Keratinocyte (primary cell): ENCODE data around the gene STK33. TPM values are rescaled to one million over a fixed set of nuclear protein-coding genes. Genes with fewer than 3 reads are reported as not detected.
A peak's percentile ranks its signal among the peaks of the same experiment; 100 is the strongest.

Experiments used
- DNase-seq: peaks from one replicate; pipeline ENCODE4 v3.0.0-alpha.2; 2011; ENCODE audit warnings: low read depth, missing footprints, low spot score
- FAIRE-seq: peaks from 2 replicates; lab custom pipeline; 2011; peaks lifted over from hg19 to GRCh38; lab: Jason Lieb, UNC
- H2AFZ ChIP-seq: 2 replicates; pipeline ENCODE4 v1.6.0; 2012; ENCODE audit warnings: low read length, control low read depth, inconsistent platforms; ENCODE audit not compliant: control insufficient read depth
- H3K27ac ChIP-seq: 2 replicates; pipeline ENCODE4 v1.5.1; 2011; ENCODE audit warnings: low read length; ENCODE audit not compliant: control insufficient read depth, insufficient read depth
- H3K27me3 ChIP-seq: 3 replicates; pipeline ENCODE4 v1.6.0; 2011; ENCODE audit warnings: low read length; ENCODE audit not compliant: control insufficient read depth, insufficient read depth; ENCODE audit errors: extremely low read depth
- H3K36me3 ChIP-seq, 2 experiments: 2 replicates in 1 of 2; 3 replicates in 1 of 2; pipeline ENCODE4 v1.5.1; 2011; ENCODE audit warnings: low read length in 2 of 2, mild to moderate bottlenecking in 1 of 2; ENCODE audit not compliant: control insufficient read depth in 2 of 2, insufficient read depth in 2 of 2; ENCODE audit errors: extremely low read depth in 1 of 2
- H3K4me1 ChIP-seq: 3 replicates; pipeline ENCODE4 v1.5.1; 2011; ENCODE audit warnings: low read length; ENCODE audit not compliant: control insufficient read depth, insufficient read depth; ENCODE audit errors: extremely low read depth
- H3K4me2 ChIP-seq: 3 replicates; pipeline ENCODE4 v1.6.0; 2011; ENCODE audit warnings: low read depth, low read length; ENCODE audit not compliant: control insufficient read depth, insufficient read depth; ENCODE audit errors: extremely low read depth
- H3K4me3 ChIP-seq, 3 experiments: fragments of 200-600 bp in 1 of 3; sonication (generic) in 1 of 3; 2 replicates in 2 of 3; 3 replicates in 1 of 3; pipeline ENCODE4 v1.5.1; 2011 to 2016; ENCODE audit warnings: low read length in 3 of 3, mild to moderate bottlenecking in 3 of 3, control low read depth in 2 of 3, inconsistent platforms in 1 of 3, low read depth in 1 of 3, mixed read lengths in 1 of 3, mixed run types in 1 of 3, moderate library complexity in 1 of 3; ENCODE audit not compliant: control insufficient read depth in 2 of 3, insufficient read depth in 2 of 3; ENCODE audit errors: extremely low read depth in 1 of 3
- H3K79me2 ChIP-seq: 2 replicates; pipeline ENCODE4 v1.6.0; 2012; ENCODE audit warnings: low read length; ENCODE audit not compliant: control insufficient read depth, insufficient read depth
- H3K9ac ChIP-seq: 3 replicates; pipeline ENCODE4 v1.6.0; 2011; ENCODE audit warnings: low read length; ENCODE audit not compliant: control insufficient read depth, insufficient read depth; ENCODE audit errors: extremely low read depth
- H3K9me1 ChIP-seq: 3 replicates; pipeline ENCODE4 v1.6.0; 2011; ENCODE audit warnings: low read length; ENCODE audit not compliant: control insufficient read depth, insufficient read depth; ENCODE audit errors: extremely low read depth
- H3K9me3 ChIP-seq: 2 replicates; pipeline ENCODE4 v1.5.1; 2012; ENCODE audit warnings: low read depth, low read length; ENCODE audit not compliant: control insufficient read depth
- H4K20me1 ChIP-seq: 3 replicates; pipeline ENCODE4 v1.6.0; 2011; ENCODE audit warnings: low read length; ENCODE audit not compliant: control insufficient read depth, insufficient read depth; ENCODE audit errors: extremely low read depth
- CTCF ChIP-seq, 3 experiments: IDR thresholded peaks in 1 of 3; conservative IDR thresholded peaks in 1 of 3; optimal IDR thresholded peaks in 1 of 3; 2 replicates in 2 of 3; 3 replicates in 1 of 3; pipeline versions ENCODE3 to v1.5.1; 2011; ENCODE audit warnings: low read length in 3 of 3, mild to moderate bottlenecking in 3 of 3, moderate library complexity in 2 of 3, control low read depth in 1 of 3, inconsistent platforms in 1 of 3; ENCODE audit not compliant: insufficient read depth in 2 of 3; ENCODE audit errors: extremely low read depth in 1 of 3
- EZH2 ChIP-seq: IDR thresholded peaks from one replicate; pipeline ENCODE4 v1.6.1; 2012; ENCODE audit warnings: inconsistent platforms, mild to moderate bottlenecking, low read length, moderate library complexity
- dilution Hi-C: fragments of 300-500 bp; cut with MboI; formaldehyde crosslinking; loops from one replicate; pipeline ENCODE4 v1.7.0; 2020; ENCODE audit warnings: low sequenced_read_pairs; ENCODE audit not compliant: extremely low pct_ligation_motif_present
- polyA plus RNA-seq, 5 experiments: library from polyadenylated mRNA; depleted of rRNA in 3 of 5; stranded (reverse) in 3 of 5; stranded (forward) in 1 of 5; unstranded in 1 of 5; fragments of >200 nt; gene quantifications; 1 replicate in 1 of 5; 2 replicates in 3 of 5; 3 replicates in 1 of 5; pipeline versions ENCODE4 v1.2.1 to v1.2.3, GENCODE V29; 2011 to 2012; ENCODE audit warnings: missing spikeins in 2 of 5, low read depth in 1 of 5, low replicate concordance in 1 of 5

STK33 gene
- polyA plus RNA-seq, 1 donor (not counting 4 experiments of a cell fraction or from before 2014, with no cell fraction given), result 0.05 TPM

- Histone ChIP-seq H3K27ac (no peak overlapping the region), H4K20me1 (no peaks in the 10 kb centered on the region)
- dilution Hi-C loops, result no loop called here
Measured at GRCh38 chr11:8382436-8383053, 211.5 kb downstream of the STK33 start.

GRCh38 chr11:8381871-8382396 lies 212.1 kb downstream of the STK33 start:
- Histone ChIP-seq H3K4me2 (no peak overlapping the region), H3K27me3 (no peaks in the 10 kb centered on the region), H3K9ac (no peak overlapping the region), H3K79me2 (no peaks in the 10 kb centered on the region), H3K9me1 (no peaks in the 10 kb centered on the region), H3K36me3 (no peaks in the 10 kb centered on the region), H3K9me3 (no peaks in the 10 kb centered on the region), H3K4me1 (no peaks in the 10 kb centered on the region), H3K4me3 (no peak overlapping the region), H2AFZ (no peak overlapping the region), H3K27ac (no peak overlapping the region), H4K20me1 (no peaks in the 10 kb centered on the region)
- dilution Hi-C loops, result no loop called here
- no peak for TF ChIP-seq EZH2
- TF ChIP-seq CTCF (optimal IDR thresholded peaks at IDR 0.05 in 1 of 3, IDR thresholded peaks at IDR 0.05 in 1 of 3, conservative IDR thresholded peaks at IDR 0.05 in 1 of 3; ENCODE audit: extremely low read depth in 1 of 3, insufficient read depth in 2 of 3, low read length in 3 of 3), result no peak
- FAIRE-seq (no peak), DNase-seq (no peak)

More at GRCh38 chr11:8382436-8383053, 211.5 kb downstream of the STK33 start:
- Histone ChIP-seq H3K9me3 (no peaks in the 10 kb centered on the region), H3K27me3 (no peaks in the 10 kb centered on the region), H3K79me2 (no peaks in the 10 kb centered on the region), H3K9me1 (no peaks in the 10 kb centered on the region), H3K4me3 (no peak overlapping the region), H3K4me2 (no peak overlapping the region), H3K9ac (no peak overlapping the region), H3K36me3 (no peaks in the 10 kb centered on the region), H2AFZ (no peak overlapping the region), H3K4me1 (no peaks in the 10 kb centered on the region)
- no peak for TF ChIP-seq EZH2
- DNase-seq, result peak; percentile 2
- FAIRE-seq, result peak; percentile 23
